SK-N-SH treated with all-trans-retinoic acid at 6 μM for 48 hours (cell line): Measurements from ENCODE around the gene C4orf36.

Experiments used
- ATAC-seq: fragments of 200-7000 bp; cut with Tn5 transposase; 3 replicates; pipeline ENCODE4 v1.9.1; 2020; ENCODE audit warnings: mild to moderate bottlenecking, moderate library complexity
- ARNTL ChIP-seq: fragments of 450-650 bp; formaldehyde crosslinking; IDR thresholded peaks from 2 replicates; pipeline ENCODE4 v1.5.0; 2020; ENCODE audit warnings: low read depth, mild to moderate bottlenecking, moderate library complexity, borderline replicate concordance
- BACH2 ChIP-seq: fragments of 250-450 bp; sonication (Bioruptor Pico); IDR thresholded peaks from 2 replicates; pipeline ENCODE4 v1.9.0; 2021; ENCODE audit warnings: mild to moderate bottlenecking, borderline replicate concordance
- CSDC2 ChIP-seq: fragments of 250-450 bp; sonication (Bioruptor Pico); IDR thresholded peaks from 2 replicates; pipeline ENCODE4 v1.5.0; 2020; ENCODE audit warnings: mild to moderate bottlenecking, moderate library complexity
- CSRNP3 ChIP-seq: fragments of 250-450 bp; sonication (Bioruptor Pico); IDR thresholded peaks from 2 replicates; pipeline ENCODE4 v1.5.1; 2021; ENCODE audit warnings: mild to moderate bottlenecking, moderate library complexity
- ESRRG ChIP-seq: fragments of 250-450 bp; sonication (Bioruptor Pico); IDR thresholded peaks from 2 replicates; pipeline ENCODE4 v1.6.1; 2021; ENCODE audit warnings: mild to moderate bottlenecking
- GLIS3 ChIP-seq: fragments of 250-450 bp; sonication (Bioruptor Pico); IDR thresholded peaks from 2 replicates; pipeline ENCODE4 v1.5.0; 2020; ENCODE audit warnings: mild to moderate bottlenecking, moderate library complexity
- ISL1 ChIP-seq: fragments of 250-450 bp; sonication (Bioruptor Pico); IDR thresholded peaks from 2 replicates; pipeline ENCODE4 v2.1.2; 2022; ENCODE audit warnings: mild to moderate bottlenecking, moderate library complexity
- PATZ1 ChIP-seq: fragments of 250-450 bp; sonication (Bioruptor Pico); IDR thresholded peaks from 2 replicates; pipeline ENCODE4 v1.8.0; 2020; ENCODE audit warnings: mild to moderate bottlenecking, moderate library complexity, borderline replicate concordance
- POU6F1 ChIP-seq: fragments of 250-450 bp; sonication (Bioruptor Pico); IDR thresholded peaks from 2 replicates; pipeline ENCODE4 v1.8.0; 2021; ENCODE audit warnings: low read depth, mild to moderate bottlenecking, moderate library complexity, borderline replicate concordance
- PPARA ChIP-seq: fragments of 250-450 bp; sonication (Bioruptor Pico); IDR thresholded peaks from 2 replicates; pipeline ENCODE4 v1.5.0; 2020; ENCODE audit warnings: mild to moderate bottlenecking, borderline replicate concordance
- RARB ChIP-seq: fragments of 250-450 bp; sonication (Bioruptor Pico); IDR thresholded peaks from 2 replicates; pipeline ENCODE4 v1.8.0; 2021; ENCODE audit warnings: mild to moderate bottlenecking, moderate library complexity
- SNAI2 ChIP-seq: fragments of 250-450 bp; sonication (Bioruptor Pico); IDR thresholded peaks from 2 replicates; pipeline ENCODE4 v1.5.0; 2020; ENCODE audit warnings: mild to moderate bottlenecking, moderate library complexity
- TCF4 ChIP-seq: fragments of 250-450 bp; sonication (Bioruptor Pico); IDR thresholded peaks from 2 replicates; pipeline ENCODE4 v1.8.0; 2021; ENCODE audit warnings: mild to moderate bottlenecking, moderate library complexity, borderline replicate concordance
- TOX ChIP-seq: fragments of 250-450 bp; sonication (Bioruptor Pico); IDR thresholded peaks from 2 replicates; pipeline ENCODE4 v1.8.0; 2021; ENCODE audit warnings: mild to moderate bottlenecking, moderate library complexity, borderline replicate concordance
- ZC3H10 ChIP-seq: fragments of 250-450 bp; sonication (Bioruptor Pico); IDR thresholded peaks from 2 replicates; pipeline ENCODE4 v1.5.1; 2021; ENCODE audit warnings: mild to moderate bottlenecking, moderate library complexity
- ZFP3 ChIP-seq: fragments of 250-450 bp; sonication (Bioruptor Pico); IDR thresholded peaks from 2 replicates; pipeline ENCODE4 v1.5.0; 2020; ENCODE audit warnings: mild to moderate bottlenecking, moderate library complexity
- ZNF565 ChIP-seq: fragments of 450-650 bp; formaldehyde crosslinking; conservative IDR thresholded peaks from 2 replicates; pipeline ENCODE4 v1.5.0; 2020; ENCODE audit warnings: low read depth, mild to moderate bottlenecking, moderate library complexity
- ZNF70 ChIP-seq: fragments of 450-650 bp; formaldehyde crosslinking; IDR thresholded peaks from 2 replicates; pipeline ENCODE4 v1.5.0; 2020; ENCODE audit warnings: mild to moderate bottlenecking, moderate library complexity
- ZNF8 ChIP-seq: fragments of 450-650 bp; formaldehyde crosslinking; IDR thresholded peaks from 2 replicates; pipeline ENCODE4 v1.5.0; 2020; ENCODE audit warnings: mild to moderate bottlenecking, moderate library complexity
- TF ChIP-seq, protein P1 (sequence below): fragments of 250-450 bp; sonication (Bioruptor Pico); IDR thresholded peaks from 2 replicates; pipeline ENCODE4 v1.5.1; 2020; ENCODE audit warnings: low read depth, mild to moderate bottlenecking, moderate library complexity
- TF ChIP-seq, protein P2 (sequence below): fragments of 250-450 bp; sonication (Bioruptor Pico); IDR thresholded peaks from 2 replicates; pipeline ENCODE4 v1.5.0; 2020; ENCODE audit warnings: mild to moderate bottlenecking, moderate library complexity

The C4orf36 gene

GRCh38 chr4:86908251-86908657 lies 16.0 kb upstream of the C4orf36 start (continued):
- TF ChIP-seq ZNF70 (no peak), ZNF565 (no peak), ARNTL (no peak), PPARA (CRISPR knock-in tag) (no peak)
- TF ChIP-seq, protein P1, sequence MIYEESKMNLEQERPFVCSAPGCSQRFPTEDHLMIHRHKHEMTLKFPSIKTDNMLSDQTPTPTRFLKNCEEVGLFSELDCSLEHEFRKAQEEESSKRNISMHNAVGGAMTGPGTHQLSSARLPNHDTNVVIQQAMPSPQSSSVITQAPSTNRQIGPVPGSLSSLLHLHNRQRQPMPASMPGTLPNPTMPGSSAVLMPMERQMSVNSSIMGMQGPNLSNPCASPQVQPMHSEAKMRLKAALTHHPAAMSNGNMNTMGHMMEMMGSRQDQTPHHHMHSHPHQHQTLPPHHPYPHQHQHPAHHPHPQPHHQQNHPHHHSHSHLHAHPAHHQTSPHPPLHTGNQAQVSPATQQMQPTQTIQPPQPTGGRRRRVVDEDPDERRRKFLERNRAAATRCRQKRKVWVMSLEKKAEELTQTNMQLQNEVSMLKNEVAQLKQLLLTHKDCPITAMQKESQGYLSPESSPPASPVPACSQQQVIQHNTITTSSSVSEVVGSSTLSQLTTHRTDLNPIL (CRISPR knock-in tag): no peak

DNA sequence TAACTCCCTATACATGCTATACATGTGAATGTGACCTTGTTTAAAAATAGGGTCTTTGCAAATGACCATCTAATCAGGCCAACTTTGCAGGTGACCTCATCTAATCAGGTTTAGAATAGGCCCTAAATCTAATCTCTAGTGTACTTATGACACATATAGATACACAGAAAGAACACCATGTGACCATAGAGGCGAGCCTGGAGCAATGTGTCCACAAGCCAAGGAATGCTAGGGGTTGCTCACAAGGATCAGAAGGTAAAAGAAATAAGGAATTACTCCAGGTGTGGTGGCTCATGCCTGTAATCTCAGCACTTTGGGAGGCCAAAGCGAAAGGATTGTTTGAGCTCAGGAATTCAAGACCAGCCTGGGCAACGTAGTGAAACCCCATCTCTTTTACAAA lies 9.6 kb upstream of the C4orf36 start:
- no peak for ATAC-seq
- TF ChIP-seq PATZ1 (CRISPR knock-in tag): no peak
- no peak for TF ChIP-seq GLIS3 (CRISPR knock-in tag)
- no peak for TF ChIP-seq ZC3H10 (CRISPR knock-in tag)
- TF ChIP-seq RARB: no peak
- TF ChIP-seq, protein P1 (CRISPR knock-in tag): no peak
- TF ChIP-seq SNAI2 (CRISPR knock-in tag): no peak
- TF ChIP-seq TCF4: no peak
- TF ChIP-seq ESRRG (CRISPR knock-in tag): no peak
- no peak for TF ChIP-seq CSRNP3 (CRISPR knock-in tag)
- TF ChIP-seq ISL1 (CRISPR knock-in tag): no peak
- no peak for TF ChIP-seq ARNTL
- no peak for TF ChIP-seq ZNF8
- TF ChIP-seq ZNF565: no peak
- TF ChIP-seq CSDC2 (CRISPR knock-in tag): no peak

GRCh38 chr4:86898562-86898961 lies 6.3 kb upstream of the C4orf36 start:
- ATAC-seq: no peak
- TF ChIP-seq PPARA (CRISPR knock-in tag) (no peak), BACH2 (CRISPR knock-in tag) (no peak), ZFP3 (no peak), PATZ1 (CRISPR knock-in tag) (no peak), TCF4 (no peak), TOX (CRISPR knock-in tag) (no peak), POU6F1 (CRISPR knock-in tag) (no peak), ZNF70 (no peak), SNAI2 (CRISPR knock-in tag) (no peak), ZNF565 (no peak), ZNF8 (no peak)
- TF ChIP-seq, protein P2, sequence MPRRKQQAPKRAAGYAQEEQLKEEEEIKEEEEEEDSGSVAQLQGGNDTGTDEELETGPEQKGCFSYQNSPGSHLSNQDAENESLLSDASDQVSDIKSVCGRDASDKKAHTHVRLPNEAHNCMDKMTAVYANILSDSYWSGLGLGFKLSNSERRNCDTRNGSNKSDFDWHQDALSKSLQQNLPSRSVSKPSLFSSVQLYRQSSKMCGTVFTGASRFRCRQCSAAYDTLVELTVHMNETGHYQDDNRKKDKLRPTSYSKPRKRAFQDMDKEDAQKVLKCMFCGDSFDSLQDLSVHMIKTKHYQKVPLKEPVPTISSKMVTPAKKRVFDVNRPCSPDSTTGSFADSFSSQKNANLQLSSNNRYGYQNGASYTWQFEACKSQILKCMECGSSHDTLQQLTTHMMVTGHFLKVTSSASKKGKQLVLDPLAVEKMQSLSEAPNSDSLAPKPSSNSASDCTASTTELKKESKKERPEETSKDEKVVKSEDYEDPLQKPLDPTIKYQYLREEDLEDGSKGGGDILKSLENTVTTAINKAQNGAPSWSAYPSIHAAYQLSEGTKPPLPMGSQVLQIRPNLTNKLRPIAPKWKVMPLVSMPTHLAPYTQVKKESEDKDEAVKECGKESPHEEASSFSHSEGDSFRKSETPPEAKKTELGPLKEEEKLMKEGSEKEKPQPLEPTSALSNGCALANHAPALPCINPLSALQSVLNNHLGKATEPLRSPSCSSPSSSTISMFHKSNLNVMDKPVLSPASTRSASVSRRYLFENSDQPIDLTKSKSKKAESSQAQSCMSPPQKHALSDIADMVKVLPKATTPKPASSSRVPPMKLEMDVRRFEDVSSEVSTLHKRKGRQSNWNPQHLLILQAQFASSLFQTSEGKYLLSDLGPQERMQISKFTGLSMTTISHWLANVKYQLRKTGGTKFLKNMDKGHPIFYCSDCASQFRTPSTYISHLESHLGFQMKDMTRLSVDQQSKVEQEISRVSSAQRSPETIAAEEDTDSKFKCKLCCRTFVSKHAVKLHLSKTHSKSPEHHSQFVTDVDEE (CRISPR knock-in tag): no peak
- TF ChIP-seq, protein P1 (CRISPR knock-in tag): no peak
- TF ChIP-seq, all 23 proteins: peak for 0
